Ectodermal cell (in vitro differentiated cells): ENCODE results near the gene SLIT1.

Source experiments
- H3K27ac ChIP-seq: 2 replicates; pipeline ENCODE4 v1.7.0; 2013; ENCODE audit warnings: mild to moderate bottlenecking, low read depth, low read length; ENCODE audit not compliant: insufficient read depth, poor library complexity, severe bottlenecking
- H3K27me3 ChIP-seq: 2 replicates; pipeline ENCODE4 v1.7.0; 2013; ENCODE audit warnings: mild to moderate bottlenecking, low read length; ENCODE audit not compliant: insufficient read depth, control insufficient read depth, poor library complexity, severe bottlenecking
- H3K36me3 ChIP-seq: one replicate; pipeline ENCODE4 v1.7.0; 2013; ENCODE audit warnings: low read length; ENCODE audit not compliant: control insufficient read depth, insufficient read depth
- H3K4me1 ChIP-seq: one replicate; pipeline ENCODE4 v1.7.0; 2013; ENCODE audit warnings: low read length; ENCODE audit not compliant: control insufficient read depth, insufficient read depth
- H3K4me3 ChIP-seq: 2 replicates; pipeline ENCODE4 v1.7.0; 2013; ENCODE audit warnings: low read depth, low read length, control low read depth; ENCODE audit not compliant: insufficient read depth
- H3K9me3 ChIP-seq: 2 replicates; pipeline ENCODE4 v1.7.0; 2013; ENCODE audit warnings: mild to moderate bottlenecking, low read length, moderate library complexity; ENCODE audit not compliant: control insufficient read depth
- WGBS, 2 experiments: methylation state at CpG; one replicate each; pipeline ENCODE4 v1.1.7; 2013; ENCODE audit warnings: missing lambda C conversion rate in 2 of 2; 5-methylcytosine and 5-hydroxymethylcytosine counted together

SLIT1 gene

DNA sequence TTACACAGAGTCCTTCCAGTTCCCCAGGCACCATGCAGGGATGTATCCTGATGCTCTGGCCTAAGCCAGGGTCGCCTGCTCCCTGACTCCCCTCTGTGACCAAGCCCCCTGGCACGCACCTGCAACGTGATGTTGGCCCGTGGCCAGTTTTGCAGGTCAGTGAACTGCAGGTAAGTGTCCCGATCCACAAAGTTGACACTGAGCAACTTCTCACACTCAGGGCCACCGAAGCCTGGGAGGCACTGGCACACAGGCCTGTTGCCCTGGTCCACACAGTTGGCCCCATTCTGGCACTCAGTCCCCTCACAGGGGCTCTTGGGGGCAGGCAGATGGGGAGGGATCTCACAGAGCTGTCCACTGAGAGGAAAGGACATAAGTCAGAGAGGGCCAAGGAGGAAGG lies 179.4 kb downstream of the SLIT1 start:
- Histone ChIP-seq H3K27ac (no peak overlapping the region), H3K4me3 (no peak overlapping the region), H3K4me1 (no peaks in the 10 kb centered on the region), H3K9me3 (peaks cover 2% of the 10 kb centered on the region), H3K36me3 (no peaks in the 10 kb centered on the region), H3K27me3 (no peaks in the 10 kb centered on the region)
- WGBS, 2 experiments, result 88 to 90% methylated on average over 6 of the region's 6 CpGs

DNA sequence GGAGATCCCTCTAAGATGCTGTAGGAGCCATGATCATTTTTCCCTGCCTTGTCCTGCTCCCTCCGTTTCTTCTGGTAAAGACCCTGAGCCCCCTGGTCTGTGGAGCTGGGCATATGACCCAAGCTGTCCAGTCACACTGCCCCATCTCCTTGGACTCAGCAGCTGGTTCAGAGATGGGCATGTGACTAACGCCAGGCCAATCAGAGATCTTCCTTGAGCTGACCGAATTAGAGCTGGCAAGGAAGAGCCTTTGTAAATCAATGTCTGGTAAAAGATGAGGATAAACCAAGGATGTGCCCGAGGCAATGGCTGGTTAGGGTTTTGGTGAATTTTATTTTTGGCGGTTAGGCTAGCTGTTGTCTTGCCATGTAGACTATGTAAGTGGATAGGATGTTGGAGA lies 180.4 kb downstream of the SLIT1 start:
- 90 to 91% methylated on average over 5 of the region's 5 CpGs for WGBS, 2 experiments
- Histone ChIP-seq H3K9me3 (peaks cover 2% of the 10 kb centered on the region), H3K27me3 (no peaks in the 10 kb centered on the region), H3K4me3 (no peak overlapping the region), H3K4me1 (no peaks in the 10 kb centered on the region), H3K36me3 (no peaks in the 10 kb centered on the region), H3K27ac (no peak overlapping the region)

- H3K4me3 ChIP-seq, result no peak overlapping the region
- WGBS, 2 experiments, result 90 to 93% methylated on average over 10 of the region's 10 CpGs
- H3K27me3 ChIP-seq, result no peaks in the 10 kb centered on the region
- no peak overlapping the region for H3K27ac ChIP-seq
- H3K36me3 ChIP-seq, result no peaks in the 10 kb centered on the region
- peaks cover 2% of the 10 kb centered on the region for H3K9me3 ChIP-seq
- H3K4me1 ChIP-seq, result no peaks in the 10 kb centered on the region
Observed at GRCh38 chr10:97004591-97004990, 181.2 kb downstream of the SLIT1 start.

DNA sequence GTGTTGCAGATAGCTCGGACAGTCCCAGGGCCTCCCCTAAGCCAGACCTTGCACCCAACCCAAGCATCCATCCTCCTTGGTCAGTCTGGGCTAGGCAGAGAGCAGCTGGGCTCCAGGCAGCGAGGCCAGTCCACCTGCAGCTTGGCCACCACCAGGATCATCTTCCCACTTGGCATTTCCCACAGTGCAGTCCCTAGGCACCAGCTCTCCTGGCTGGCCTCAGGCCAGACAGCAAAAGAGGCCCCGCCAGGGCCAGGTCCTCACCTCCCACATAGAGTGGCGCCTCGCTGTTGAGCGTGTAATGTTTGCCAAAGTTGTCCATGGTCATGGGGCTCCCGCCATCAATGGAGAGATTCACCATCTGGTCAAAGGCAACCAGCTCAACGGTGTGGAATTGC lies 182.0 kb downstream of the SLIT1 start:
- WGBS, 2 experiments, result 94 to 95% methylated on average over 8 of the region's 8 CpGs
- Histone ChIP-seq H3K27me3 (no peaks in the 10 kb centered on the region), H3K27ac (no peak overlapping the region), H3K4me1 (no peaks in the 10 kb centered on the region), H3K4me3 (no peak overlapping the region), H3K9me3 (peaks cover 2% of the 10 kb centered on the region), H3K36me3 (no peaks in the 10 kb centered on the region)

- no peaks in the 10 kb centered on the region for H3K27me3 ChIP-seq
- WGBS, 2 experiments, result 93 to 95% methylated on average over 13 of the region's 13 CpGs
Observed at GRCh38 chr10:97003151-97003803, 182.5 kb downstream of the SLIT1 start.

GRCh38 chr10:97002670-97003069 lies 183.1 kb downstream of the SLIT1 start:
- Histone ChIP-seq H3K4me3 (no peak overlapping the region), H3K36me3 (no peaks in the 10 kb centered on the region), H3K4me1 (no peaks in the 10 kb centered on the region), H3K27me3 (no peaks in the 10 kb centered on the region), H3K27ac (no peak overlapping the region), H3K9me3 (peaks cover 2% of the 10 kb centered on the region)
- 95 to 96% methylated on average over 16 of the region's 16 CpGs for WGBS, 2 experiments

More at GRCh38 chr10:97003151-97003803, 182.5 kb downstream of the SLIT1 start:
- peaks cover 2% of the 10 kb centered on the region for H3K9me3 ChIP-seq
- H3K4me3 ChIP-seq, result no peak overlapping the region
- H3K4me1 ChIP-seq, result no peaks in the 10 kb centered on the region
- H3K36me3 ChIP-seq, result no peaks in the 10 kb centered on the region
- H3K27ac ChIP-seq, result no peak overlapping the region

DNA sequence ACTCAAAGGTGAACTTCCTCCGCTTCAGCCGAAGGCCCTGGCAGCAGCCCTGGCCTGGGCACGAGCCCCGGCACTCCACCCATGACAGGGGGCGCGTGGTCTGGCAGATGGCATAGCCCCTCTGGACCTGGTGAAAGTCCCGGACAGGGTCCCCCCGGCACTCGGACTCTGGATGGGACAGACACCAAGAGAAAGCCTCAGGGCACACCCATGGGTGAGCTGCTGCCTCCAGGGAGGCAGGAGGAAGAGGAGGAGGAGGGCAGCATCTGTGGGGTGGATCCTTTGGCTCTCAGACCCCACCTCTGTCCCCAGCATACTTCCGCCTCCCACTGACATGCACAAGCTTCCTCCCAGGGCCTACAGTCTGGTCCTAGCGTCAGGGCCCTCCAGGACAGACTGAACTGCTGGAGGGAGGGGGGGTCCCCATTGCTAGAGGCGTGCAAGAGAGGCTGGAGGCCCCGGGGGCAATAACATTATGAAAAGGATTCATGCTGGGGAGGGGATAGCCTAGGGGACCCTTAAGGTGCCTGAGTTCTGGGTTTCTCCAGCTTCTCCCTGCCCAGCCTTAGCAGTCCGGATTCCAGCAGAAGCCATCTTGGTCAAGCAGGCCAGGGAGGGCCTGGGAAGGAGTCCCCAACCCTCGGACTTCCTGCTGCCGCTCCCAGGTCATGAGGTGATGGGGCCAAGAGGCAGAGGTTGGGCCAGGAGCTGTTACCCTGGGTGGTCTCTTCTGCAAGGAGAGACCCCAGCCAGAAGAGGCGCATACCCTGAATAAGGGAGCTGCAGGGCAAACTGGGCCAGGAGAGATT lies 184.4 kb downstream of the SLIT1 start:
- 94% methylated on average over 17 of the region's 17 CpGs for WGBS, 2 experiments

GRCh38 chr10:97000487-97001182 lies 185.1 kb downstream of the SLIT1 start:
- Histone ChIP-seq H3K9me3 (no peaks in the 10 kb centered on the region), H3K4me1 (no peaks in the 10 kb centered on the region), H3K36me3 (no peaks in the 10 kb centered on the region), H3K27ac (no peak overlapping the region), H3K4me3 (no peak overlapping the region), H3K27me3 (no peaks in the 10 kb centered on the region)
- WGBS, 2 experiments, result 91 to 92% methylated on average over 25 of the region's 25 CpGs

More for the DNA sequence above, 184.4 kb downstream of the SLIT1 start:
- H3K4me3 ChIP-seq, result no peak overlapping the region
- H3K27ac ChIP-seq, result no peak overlapping the region
- H3K27me3 ChIP-seq, result no peaks in the 10 kb centered on the region
- no peaks in the 10 kb centered on the region for H3K36me3 ChIP-seq
- H3K9me3 ChIP-seq, result no peaks in the 10 kb centered on the region
- no peaks in the 10 kb centered on the region for H3K4me1 ChIP-seq

DNA sequence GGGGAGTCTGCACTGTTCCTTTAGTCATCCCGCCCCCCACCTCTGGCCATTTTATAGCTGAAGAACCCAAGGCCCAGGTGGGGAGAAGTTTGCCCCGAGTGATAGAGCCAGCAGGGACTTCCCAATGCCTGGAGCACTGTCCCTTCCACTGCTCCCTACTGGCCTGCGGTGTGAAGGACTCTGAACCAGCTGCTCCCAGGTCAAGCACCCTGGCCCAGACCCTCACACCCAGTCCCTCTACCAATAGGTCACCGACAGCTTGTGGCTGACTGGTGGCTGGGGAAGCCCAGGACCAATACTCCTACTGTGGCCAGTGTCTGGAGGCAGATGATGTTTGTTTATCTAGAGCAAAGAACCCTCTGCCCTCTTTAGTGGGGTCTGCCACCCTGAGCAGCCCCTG lies 185.8 kb downstream of the SLIT1 start:
- Histone ChIP-seq H3K36me3 (no peaks in the 10 kb centered on the region), H3K27ac (no peak overlapping the region), H3K4me3 (no peak overlapping the region), H3K4me1 (no peaks in the 10 kb centered on the region), H3K9me3 (no peaks in the 10 kb centered on the region), H3K27me3 (no peaks in the 10 kb centered on the region)
- WGBS, 2 experiments, result 90 to 91% methylated on average over 4 of the region's 4 CpGs

DNA sequence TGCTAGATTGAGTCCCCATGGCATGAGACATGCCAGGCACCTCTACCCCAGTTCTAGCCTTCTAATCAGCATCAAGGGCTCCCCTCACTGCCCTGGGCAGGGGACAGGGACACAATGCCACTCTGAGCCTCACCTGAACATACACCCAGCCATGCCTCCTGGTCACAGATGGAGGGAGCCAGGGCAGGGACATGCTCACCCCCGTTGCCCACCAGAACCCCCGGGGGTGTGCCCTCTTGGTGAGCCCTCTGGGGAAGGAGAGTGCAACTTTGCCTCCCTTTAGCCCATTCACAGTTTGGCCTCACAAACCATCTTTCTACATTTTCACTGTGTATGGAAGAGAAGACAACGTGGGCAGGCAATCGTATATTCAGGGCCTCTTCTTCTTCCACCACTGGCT lies 186.4 kb downstream of the SLIT1 start:
- H3K4me1 ChIP-seq, result no peaks in the 10 kb centered on the region
- H3K27ac ChIP-seq, result no peak overlapping the region
- H3K27me3 ChIP-seq, result no peaks in the 10 kb centered on the region
- H3K36me3 ChIP-seq, result no peaks in the 10 kb centered on the region
- 92 to 94% methylated on average over 4 of the region's 4 CpGs for WGBS, 2 experiments
- H3K9me3 ChIP-seq, result no peaks in the 10 kb centered on the region
- H3K4me3 ChIP-seq, result no peak overlapping the region
